CD4-positive, alpha-beta memory T cell (primary cell): ENCODE measurements around the gene ZDHHC5. TPM values are rescaled to one million over a fixed set of nuclear protein-coding genes. Genes with fewer than 3 reads are reported as not detected.

Experiments used
- CTCF ChIA-PET: fragments of 350-600 bp; sonication (Branson Sonifier 250); formaldehyde crosslinking; loops from one replicate; lab custom pipeline; 2021; ENCODE audit warnings: inconsistent platforms; ENCODE audit not compliant: partially characterized antibody; lab: Charles Lee
- POLR2A ChIA-PET: fragments of 350-600 bp; sonication (Branson Sonifier 250); formaldehyde crosslinking; loops from one replicate; lab custom pipeline; 2021; ENCODE audit not compliant: partially characterized antibody; lab: Charles Lee
- DNase-seq, 5 donors: peaks; one replicate each; pipeline versions ENCODE4 v3.0.0 to v3.0.0-alpha.2; 2020 to 2022; ENCODE audit warnings: mixed read lengths in 1 of 5
- H3K27ac ChIP-seq: one replicate; pipeline ENCODE4 v1.7.0; 2013; ENCODE audit warnings: low read depth, low read length
- H3K27me3 ChIP-seq: 2 replicates; pipeline ENCODE4 v1.7.0; 2013; ENCODE audit warnings: mild to moderate bottlenecking, low read length, moderate library complexity; ENCODE audit not compliant: insufficient read depth
- H3K36me3 ChIP-seq: 2 replicates; pipeline ENCODE4 v1.7.0; 2013; ENCODE audit warnings: mild to moderate bottlenecking, low read length, moderate library complexity; ENCODE audit not compliant: insufficient read depth
- H3K4me1 ChIP-seq: 2 replicates; pipeline ENCODE4 v1.7.0; 2013; ENCODE audit warnings: mild to moderate bottlenecking, low read length, moderate library complexity; ENCODE audit not compliant: insufficient read depth
- H3K4me3 ChIP-seq, 2 donors: one replicate each; pipeline ENCODE4 v1.7.0; 2013; ENCODE audit warnings: low read length in 2 of 2, mild to moderate bottlenecking in 1 of 2
- H3K9me3 ChIP-seq, 2 donors: one replicate each; pipeline ENCODE4 v1.7.0; 2013; ENCODE audit warnings: low read length in 2 of 2, control low read depth in 1 of 2; ENCODE audit not compliant: control insufficient read depth in 1 of 2
- H3K27ac Mint-ChIP-seq, 7 donors: one replicate each; pipeline ENCODE4 v1.8.0; 2020 to 2021; ENCODE audit warnings: mixed read lengths in 7 of 7, mild to moderate bottlenecking in 6 of 7, inconsistent platforms in 3 of 7, moderate library complexity in 3 of 7
- H3K27me3 Mint-ChIP-seq, 2 donors: one replicate each; pipeline ENCODE4 v1.8.0; 2020 to 2021; ENCODE audit warnings: mixed read lengths in 2 of 2
- H3K36me3 Mint-ChIP-seq, 2 donors: one replicate each; pipeline ENCODE4 v1.8.0; 2020 to 2021; ENCODE audit warnings: mixed read lengths in 2 of 2, inconsistent platforms in 1 of 2, mild to moderate bottlenecking in 1 of 2
- H3K4me1 Mint-ChIP-seq, 4 donors: one replicate each; pipeline ENCODE4 v1.8.0; 2020 to 2021; ENCODE audit warnings: mixed read lengths in 4 of 4, mild to moderate bottlenecking in 1 of 4
- H3K4me3 Mint-ChIP-seq, 8 donors: one replicate each; pipeline ENCODE4 v1.8.0; 2020 to 2021; ENCODE audit warnings: mixed read lengths in 8 of 8, mild to moderate bottlenecking in 7 of 8, moderate library complexity in 6 of 8, inconsistent platforms in 3 of 8
- H3K9me3 Mint-ChIP-seq, 8 donors: one replicate each; pipeline ENCODE4 v1.8.0; 2020 to 2021; ENCODE audit warnings: mixed read lengths in 8 of 8, mild to moderate bottlenecking in 5 of 8, inconsistent platforms in 3 of 8, moderate library complexity in 1 of 8
- intact Hi-C: fragments of 100-400 bp; cut with micrococcal nuclease; formaldehyde crosslinking; loops from one replicate; pipeline ENCODE4 v1.15.1; 2023
- polyA plus RNA-seq, 2 donors: library from polyadenylated mRNA; unstranded; fragments of 300-500 nt; fragmentation: Illumina TruSeq; gene quantifications; one replicate each; pipeline ENCODE4 v1.2.3, GENCODE V29; 2021
- total RNA-seq, 2 experiments: library from RNA; stranded (reverse); gene quantifications; one replicate each; pipeline ENCODE4 v1.2.3, GENCODE V29; 2021

ZDHHC5 gene
- total and polyA plus RNA-seq, 4 experiments from 2014 or later: 30.4 to 75.8 (median 58.9) TPM

GRCh38 chr11:57638005-57638781, 29.7 kb upstream of the ZDHHC5 start:
- no peak for DNase-seq
- Mint-ChIP-seq H3K27me3 (peaks cover 24 to 40% of the 10 kb centered on the region in 2 donors), H3K4me1 (peaks cover 2 to 16% (median 8%) of the 10 kb centered on the region in 4 donors), H3K27ac (peak overlapping the region in 3 of 7 donors; percentile 32 to 77 (median 74)), H3K9me3 (no peaks in the 10 kb centered on the region), H3K36me3 (no peaks in the 10 kb centered on the region), H3K4me3 (peak overlapping the region; percentile 82 to 91 (median 88))
- Histone ChIP-seq H3K4me3 (peak overlapping the region; percentile 17 to 61), H3K4me1 (peaks cover 19% of the 10 kb centered on the region), H3K27ac (no peak overlapping the region), H3K36me3 (no peaks in the 10 kb centered on the region), H3K27me3 (peaks cover 13% of the 10 kb centered on the region), H3K9me3 (no peaks in the 10 kb centered on the region)
- CTCF ChIA-PET: interaction anchor here (0.8 to 8.0 kb wide), 6 partner anchors 11 to 181 kb away, joined by 4 to 181 read pairs (median 54); partner anchors contain the start of gene UBE2L6
- POLR2A ChIA-PET: interaction anchor here (4.1 kb wide), 1 partner anchor 70 kb away, joined by 20 read pairs; the partner anchor contains the start of gene UBE2L6
- intact Hi-C loops: no loop called here

GRCh38 chr11:57638811-57639320, 29.0 kb upstream of the ZDHHC5 start:
- Histone ChIP-seq H3K36me3 (no peaks in the 10 kb centered on the region), H3K27ac (no peak overlapping the region), H3K4me3 (peak overlapping the region; percentile 17 to 61), H3K4me1 (peaks cover 19% of the 10 kb centered on the region), H3K27me3 (peaks cover 13% of the 10 kb centered on the region), H3K9me3 (no peaks in the 10 kb centered on the region)
- intact Hi-C loops: no loop called here
- H3K4me1 Mint-ChIP-seq: peaks cover 3 to 16% (median 8%) of the 10 kb centered on the region in 4 donors
- ChIA-PET CTCF (interaction anchor here (0.6 to 8.0 kb wide), 9 partner anchors 8 to 294 kb away, joined by 3 to 181 read pairs (median 32); partner anchors contain the start of gene UBE2L6), POLR2A (interaction anchor here (1.3 to 4.1 kb wide), 2 partner anchors 10 to 71 kb away, joined by 6 to 20 read pairs; partner anchors contain the start of genes UBE2L6 and YPEL4)
- peak overlapping the region; percentile 82 to 91 (median 88) for H3K4me3 Mint-ChIP-seq
- peak overlapping the region in 2 of 7 donors; percentile 56 to 74 for H3K27ac Mint-ChIP-seq
- H3K36me3 Mint-ChIP-seq: no peaks in the 10 kb centered on the region
- no peak for DNase-seq
- H3K9me3 Mint-ChIP-seq: no peaks in the 10 kb centered on the region
- peaks cover 27 to 39% of the 10 kb centered on the region in 2 donors for H3K27me3 Mint-ChIP-seq

- POLR2A ChIA-PET: interaction anchor here (1.0 to 4.1 kb wide), 3 partner anchors 9 to 71 kb away, joined by 3 to 20 read pairs (median 6); partner anchors contain the start of genes CLP1, UBE2L6 and YPEL4
- peak overlapping the region; percentile 82 to 91 (median 88) for H3K4me3 Mint-ChIP-seq
- peaks cover 13% of the 10 kb centered on the region for H3K27me3 ChIP-seq
- H3K4me1 ChIP-seq: peaks cover 19% of the 10 kb centered on the region
- H3K36me3 ChIP-seq: no peaks in the 10 kb centered on the region
- no peak overlapping the region for H3K27ac ChIP-seq
- H3K4me1 Mint-ChIP-seq: peaks cover 3 to 16% (median 8%) of the 10 kb centered on the region in 4 donors
- CTCF ChIA-PET: interaction anchor here (0.6 to 8.0 kb wide), 11 partner anchors 8 to 294 kb away, joined by 3 to 181 read pairs (median 20); partner anchors contain the start of gene UBE2L6
- no peak for DNase-seq
- peaks cover 22 to 35% of the 10 kb centered on the region in 2 donors for H3K27me3 Mint-ChIP-seq
- H3K9me3 ChIP-seq: no peaks in the 10 kb centered on the region
- intact Hi-C loops: loop anchor here (10.0 kb wide), 1 partner anchor 885 kb away; no protein-coding TSS in a partner anchor
- H3K4me3 ChIP-seq: peak overlapping the region in 1 of 2 donors; percentile 61
- no peaks in the 10 kb centered on the region for H3K36me3 Mint-ChIP-seq
- H3K9me3 Mint-ChIP-seq: no peaks in the 10 kb centered on the region
- no peak overlapping the region for H3K27ac Mint-ChIP-seq
Measured at GRCh38 chr11:57639321-57640067, 28.4 kb upstream of the ZDHHC5 start.

GRCh38 chr11:57640068-57640800, 27.7 kb upstream of the ZDHHC5 start:
- peaks cover 19 to 38% of the 10 kb centered on the region in 2 donors for H3K27me3 Mint-ChIP-seq
- no peak for DNase-seq
- CTCF ChIA-PET: interaction anchor here (0.8 to 8.0 kb wide), 22 partner anchors 9 to 303 kb away, joined by 3 to 181 read pairs (median 6); partner anchors contain the start of genes UBE2L6 and YPEL4

GRCh38 chr11:57641011-57641807, 26.7 kb upstream of the ZDHHC5 start:
- peaks cover 22% of the 10 kb centered on the region for H3K4me1 ChIP-seq
- no peak overlapping the region for H3K4me3 ChIP-seq
- POLR2A ChIA-PET: interaction anchor here (4.1 kb wide), 1 partner anchor 73 kb away, joined by 20 read pairs; the partner anchor contains the start of gene UBE2L6
- H3K27me3 Mint-ChIP-seq: peaks cover 21 to 45% of the 10 kb centered on the region in 2 donors
- H3K9me3 Mint-ChIP-seq: no peaks in the 10 kb centered on the region
- no peaks in the 10 kb centered on the region for H3K36me3 ChIP-seq
- H3K4me1 Mint-ChIP-seq: peaks cover 6 to 16% (median 8%) of the 10 kb centered on the region in 4 donors
- H3K9me3 ChIP-seq: no peaks in the 10 kb centered on the region
- H3K27ac ChIP-seq: no peak overlapping the region
- intact Hi-C loops: loop anchor here (1.0 to 10.0 kb wide), 5 partner anchors 73 to 884 kb away; no protein-coding TSS in a partner anchor
- DNase-seq: peak in 2 of 5 donors; percentile 38
- peak overlapping the region in 1 of 7 donors; percentile 57 for H3K27ac Mint-ChIP-seq
- H3K36me3 Mint-ChIP-seq: no peaks in the 10 kb centered on the region
- H3K4me3 Mint-ChIP-seq: peak overlapping the region in 1 of 8 donors; percentile 32
- peaks cover 23% of the 10 kb centered on the region for H3K27me3 ChIP-seq
- CTCF ChIA-PET: interaction anchor here (0.7 to 8.0 kb wide), 32 partner anchors 9 to 304 kb away, joined by 3 to 181 read pairs (median 4); partner anchors contain the start of genes UBE2L6 and YPEL4

More at GRCh38 chr11:57640068-57640800, 27.7 kb upstream of the ZDHHC5 start:
- Mint-ChIP-seq H3K4me1 (peaks cover 6 to 16% (median 8%) of the 10 kb centered on the region in 4 donors), H3K36me3 (no peaks in the 10 kb centered on the region), H3K4me3 (peak overlapping the region in 3 of 8 donors; percentile 23 to 57 (median 30)), H3K9me3 (no peaks in the 10 kb centered on the region), H3K27ac (no peak overlapping the region)
- Histone ChIP-seq H3K9me3 (no peaks in the 10 kb centered on the region), H3K36me3 (no peaks in the 10 kb centered on the region), H3K27me3 (peaks cover 13% of the 10 kb centered on the region), H3K27ac (no peak overlapping the region), H3K4me1 (peaks cover 22% of the 10 kb centered on the region), H3K4me3 (no peak overlapping the region)
- intact Hi-C loops: loop anchor here (10.0 kb wide), 1 partner anchor 885 kb away; no protein-coding TSS in a partner anchor
- POLR2A ChIA-PET: interaction anchor here (1.0 to 4.1 kb wide), 3 partner anchors 9 to 72 kb away, joined by 3 to 20 read pairs (median 6); partner anchors contain the start of genes CLP1, UBE2L6 and YPEL4
